Stimulated activated CD8-positive, alpha-beta memory T cell treated with anti-CD3 and anti-CD28 coated beads, Interleukin-4, amount 100 ng/mL, for 1 hour (primary cell): ENCODE measurements around the gene ARL13A.
"Not testable (repeated sequence)": the region's sequence is repeated elsewhere in the genome, so short reads cannot be mapped to it uniquely, and the experiment has no call there.

Experiments
- DNase-seq, 2 donors: peaks; one replicate each; pipeline ENCODE4 v3.0.0-alpha.2; 2020; ENCODE audit warnings: low read depth in 2 of 2, low spot score in 1 of 2

The ARL13A gene

GRCh38 chrX:100984818-100985217 lies 15.3 kb downstream of the ARL13A start:
- DNase-seq: no peak

GRCh38 chrX:100990139-100990538 lies 20.6 kb downstream of the ARL13A start:
- no peak for DNase-seq

GRCh38 chrX:100994352-100995281 lies 25.1 kb downstream of the ARL13A start:
- no peak for DNase-seq

- no peak for DNase-seq
These were observed 26.0 kb downstream of the ARL13A start for GRCh38 chrX:100995469-100995868.

- no peak for DNase-seq
These were observed 29.9 kb downstream of the ARL13A start for GRCh38 chrX:100999451-100999850.

DNA sequence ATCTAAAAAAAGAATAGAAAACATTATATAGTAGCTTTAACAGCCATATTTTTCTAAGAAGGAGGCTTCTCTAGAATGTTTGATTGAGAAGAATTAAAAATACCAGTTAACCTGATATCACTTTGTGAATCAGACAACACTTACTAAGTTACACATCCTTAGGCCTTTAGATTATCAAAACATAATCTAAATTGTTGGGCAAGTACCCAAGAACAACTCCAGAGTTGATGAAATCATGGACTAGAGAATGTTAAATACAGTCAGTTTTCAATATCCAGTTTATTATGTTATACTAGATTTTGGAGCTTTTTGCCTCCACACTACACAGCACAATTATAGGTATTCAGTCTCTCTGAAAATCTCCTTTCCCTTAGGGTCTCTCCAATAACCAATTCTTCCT lies 39.6 kb downstream of the ARL13A start:
- DNase-seq: no peak

GRCh38 chrX:101012031-101012430 lies 42.5 kb downstream of the ARL13A start:
- not testable (repeated sequence) for DNase-seq

GRCh38 chrX:101022020-101022419 lies 52.5 kb downstream of the ARL13A start:
- DNase-seq: no peak

- no peak for DNase-seq
These were observed 55.6 kb downstream of the ARL13A start for GRCh38 chrX:101025126-101025525.

DNA sequence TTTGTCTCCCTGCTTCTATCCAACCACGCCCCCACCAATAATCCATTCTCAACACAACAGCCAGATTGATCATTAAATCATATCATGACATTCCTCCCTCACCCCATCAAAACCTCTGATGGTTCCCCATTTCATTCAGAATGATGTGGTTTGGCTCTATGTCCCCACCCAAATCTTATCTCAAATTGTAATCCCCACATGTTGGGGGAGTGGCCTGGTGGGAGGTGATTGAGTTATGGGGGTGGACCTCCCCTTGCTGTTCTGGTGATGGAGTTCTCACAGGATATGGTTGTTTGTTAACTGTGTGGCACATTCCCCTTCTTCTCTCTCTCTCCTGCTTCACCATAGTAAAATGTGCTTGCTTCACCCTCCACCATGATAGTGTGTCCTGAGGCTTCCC lies 59.1 kb downstream of the ARL13A start:
- DNase-seq: no peak

- DNase-seq: no peak
These were observed 60.2 kb downstream of the ARL13A start for GRCh38 chrX:101029665-101030064.

DNA sequence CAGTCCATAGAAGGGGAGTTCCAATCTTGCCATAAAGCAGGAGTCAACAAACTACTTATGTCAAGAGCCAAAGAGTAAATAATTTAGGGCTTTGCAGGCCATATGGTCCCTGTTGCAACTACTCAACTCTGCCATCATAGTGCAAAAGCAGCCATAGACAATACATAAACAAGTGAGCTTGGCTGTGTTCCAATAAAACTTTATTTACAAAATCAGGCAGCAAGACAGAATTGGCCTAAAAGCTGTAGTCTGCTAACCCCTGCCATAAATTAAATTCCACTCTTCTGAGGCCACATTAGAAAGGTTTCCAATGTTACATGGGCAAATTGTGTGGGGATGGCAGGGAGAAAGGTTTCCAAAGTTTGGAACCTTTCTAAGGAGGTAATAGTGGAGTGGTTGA lies 67.7 kb downstream of the ARL13A start:
- no peak for DNase-seq

- DNase-seq: no peak
These were observed 70.7 kb downstream of the ARL13A start for GRCh38 chrX:101040197-101040596.
